Measurements from ENCODE around the gene RASGRP3. TPM values are rescaled to one million over a fixed set of nuclear protein-coding genes. Genes with fewer than 3 reads are reported as not detected.

The RASGRP3 gene
- polyA plus RNA-seq, 2 of the 4 experiments (the other 2 are of a cell fraction) = 1.5 to 1.7 TPM

- ChIA-PET POLR2A (no interaction called here), CTCF (interaction anchor here (2.9 kb wide), 1 partner anchor 105 kb away, joined by 17 read pairs; no protein-coding TSS in a partner anchor)
- H3K4me1 ChIP-seq = peaks cover 5% of the 10 kb centered on the region; the same call in 2 of the 3 replicates
- ATAC-seq = no peak
- TF ChIP-seq GATA3 (IDR thresholded peaks at IDR 0.05; ENCODE audit: borderline replicate concordance) (no peak), ZFP36 (IDR thresholded peaks at IDR 0.05; ENCODE audit: borderline replicate concordance, partially characterized antibody) (no peak), RFX5 (IDR thresholded peaks at IDR 0.05) (no peak), ZNF302 (CRISPR knock-in tag; IDR thresholded peaks at IDR 0.05) (no peak), HMGXB4 (CRISPR knock-in tag; IDR thresholded peaks at IDR 0.05; ENCODE audit: borderline replicate concordance) (no peak), CBX2 (IDR thresholded peaks at IDR 0.05; ENCODE audit: borderline replicate concordance, low read depth) (no peak), CHD4 (IDR thresholded peaks at IDR 0.05; ENCODE audit: borderline replicate concordance) (no peak), NPAS2 (CRISPR knock-in tag; IDR thresholded peaks at IDR 0.05; ENCODE audit: borderline replicate concordance) (no peak), HDAC2 (IDR thresholded peaks at IDR 0.05) (no peak), EHF (CRISPR knock-in tag; IDR thresholded peaks at IDR 0.05) (no peak), RAD21 (conservative IDR thresholded peaks at IDR 0.05 in 1 of 2, IDR thresholded peaks at IDR 0.05 in 1 of 2) (no peak), CBX8 (IDR thresholded peaks at IDR 0.05) (no peak), KDM1A (IDR thresholded peaks at IDR 0.05; ENCODE audit: low read depth) (no peak), ZC3H11A (IDR thresholded peaks at IDR 0.05) (no peak), CEBPB (IDR thresholded peaks at IDR 0.05) (no peak), RNF2 (IDR thresholded peaks at IDR 0.05; ENCODE audit: borderline replicate concordance, low read depth) (no peak), ESRRA (IDR thresholded peaks at IDR 0.05; ENCODE audit: borderline replicate concordance, low read length) (no peak), MYC (IDR thresholded peaks at IDR 0.05; ENCODE audit: borderline replicate concordance, low read length) (no peak), CHD2 (IDR thresholded peaks at IDR 0.05; ENCODE audit: low read length, partially characterized antibody) (no peak)
- FAIRE-seq = no peak
- no peak overlapping the region for H3K27ac ChIP-seq
- H3K4me3 ChIP-seq = no peak overlapping the region
- H3K4me2 ChIP-seq = no peak overlapping the region
- DNase-seq (ENCODE audit: low read depth in 1 of 2, low spot score in 1 of 2) = no peak
- no peaks in the 10 kb centered on the region for H3K9me3 ChIP-seq
- WGBS (ENCODE audit: missing lambda C conversion rate) = 81% methylated on average over 20 of the region's 20 CpGs
Observed at GRCh38 chr2:33477473-33478468, 1.3 kb downstream of the RASGRP3 start.

DNA sequence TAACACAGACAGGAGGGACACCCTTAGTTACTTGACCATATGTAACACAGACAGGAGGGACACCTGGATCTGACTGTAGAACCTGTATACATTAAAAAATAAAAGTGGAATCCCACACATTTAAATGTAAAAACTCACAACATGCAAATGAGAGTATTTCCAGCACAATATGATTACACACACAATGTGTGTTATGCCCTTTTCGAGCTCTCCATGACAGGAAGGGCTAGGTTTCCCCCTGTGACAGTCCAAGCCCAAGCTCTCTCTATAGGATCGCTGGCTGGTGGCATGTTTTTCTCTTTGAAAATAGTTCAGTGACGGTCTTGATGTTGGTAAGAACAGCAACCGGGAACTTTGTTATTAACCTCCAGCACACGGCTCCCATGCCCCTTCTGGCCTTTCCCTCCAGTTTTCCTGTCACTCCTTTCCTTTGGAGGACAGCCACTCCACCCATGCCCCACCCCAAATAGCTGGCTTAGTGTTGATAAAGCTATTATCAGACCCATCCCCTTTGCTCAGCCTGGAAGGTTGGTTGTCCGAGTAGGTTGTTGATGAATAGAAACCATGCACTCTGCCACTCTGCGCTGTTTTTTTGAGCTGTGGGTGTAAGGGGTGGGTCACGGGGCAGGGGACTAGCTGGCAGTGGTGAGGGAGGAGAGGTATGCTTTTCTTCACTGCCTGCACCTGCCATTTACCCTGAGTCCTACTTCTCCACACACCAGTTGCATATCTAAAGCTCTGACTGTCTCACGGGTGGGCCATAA lies 2.7 kb downstream of the RASGRP3 start:
- Histone ChIP-seq H3K9me3 (no peaks in the 10 kb centered on the region), H3K4me1 (peaks cover 5% of the 10 kb centered on the region; the same call in 2 of the 3 replicates), H3K27ac (no peak overlapping the region), H3K4me3 (no peak overlapping the region), H3K4me2 (no peak overlapping the region)
- no peak for FAIRE-seq
- CTCF ChIA-PET = interaction anchor here (2.2 kb wide), 1 partner anchor 13 kb away, joined by 5 read pairs; no protein-coding TSS in a partner anchor
- no peak for TF ChIP-seq KDM5A (IDR thresholded peaks at IDR 0.05)
- no peak for TF ChIP-seq CBX8 (IDR thresholded peaks at IDR 0.05)
- WGBS (ENCODE audit: missing lambda C conversion rate) = 67% methylated on average over 9 of the region's 9 CpGs
- POLR2A ChIA-PET = no interaction called here
- ATAC-seq = no peak
- no peak for DNase-seq (ENCODE audit: low read depth in 1 of 2, low spot score in 1 of 2)

- FAIRE-seq (no peak), DNase-seq (ENCODE audit: low read depth in 1 of 2, low spot score in 1 of 2) (no peak), ATAC-seq (no peak)
- 74% methylated on average over 2 of the region's 2 CpGs for WGBS (ENCODE audit: missing lambda C conversion rate)
- Histone ChIP-seq H3K4me3 (no peak overlapping the region), H3K4me2 (no peak overlapping the region), H3K9me3 (peaks cover 24% of the 10 kb centered on the region), H3K4me1 (no peaks in the 10 kb centered on the region), H3K27ac (no peak overlapping the region)
- ChIA-PET POLR2A (no interaction called here), CTCF (no interaction called here)
- TF ChIP-seq RCOR1 (IDR thresholded peaks at IDR 0.05; ENCODE audit: low read depth, low read length) (no peak), MAZ (IDR thresholded peaks at IDR 0.05; ENCODE audit: borderline replicate concordance, low read depth, low read length) (no peak), POLR2AphosphoS2 (conservative IDR thresholded peaks at IDR 0.05; ENCODE audit: low read length) (no peak), TFCP2L1 (CRISPR knock-in tag; IDR thresholded peaks at IDR 0.05) (no peak), PHF8 (IDR thresholded peaks at IDR 0.05; ENCODE audit: borderline replicate concordance, low read depth) (no peak), HEYL (CRISPR knock-in tag; IDR thresholded peaks at IDR 0.05) (no peak), ZFP36 (IDR thresholded peaks at IDR 0.05; ENCODE audit: borderline replicate concordance, partially characterized antibody) (no peak), BHLHE40 (IDR thresholded peaks at IDR 0.05; ENCODE audit: low read depth, low read length) (no peak)
- TF ChIP-seq, protein P1, sequence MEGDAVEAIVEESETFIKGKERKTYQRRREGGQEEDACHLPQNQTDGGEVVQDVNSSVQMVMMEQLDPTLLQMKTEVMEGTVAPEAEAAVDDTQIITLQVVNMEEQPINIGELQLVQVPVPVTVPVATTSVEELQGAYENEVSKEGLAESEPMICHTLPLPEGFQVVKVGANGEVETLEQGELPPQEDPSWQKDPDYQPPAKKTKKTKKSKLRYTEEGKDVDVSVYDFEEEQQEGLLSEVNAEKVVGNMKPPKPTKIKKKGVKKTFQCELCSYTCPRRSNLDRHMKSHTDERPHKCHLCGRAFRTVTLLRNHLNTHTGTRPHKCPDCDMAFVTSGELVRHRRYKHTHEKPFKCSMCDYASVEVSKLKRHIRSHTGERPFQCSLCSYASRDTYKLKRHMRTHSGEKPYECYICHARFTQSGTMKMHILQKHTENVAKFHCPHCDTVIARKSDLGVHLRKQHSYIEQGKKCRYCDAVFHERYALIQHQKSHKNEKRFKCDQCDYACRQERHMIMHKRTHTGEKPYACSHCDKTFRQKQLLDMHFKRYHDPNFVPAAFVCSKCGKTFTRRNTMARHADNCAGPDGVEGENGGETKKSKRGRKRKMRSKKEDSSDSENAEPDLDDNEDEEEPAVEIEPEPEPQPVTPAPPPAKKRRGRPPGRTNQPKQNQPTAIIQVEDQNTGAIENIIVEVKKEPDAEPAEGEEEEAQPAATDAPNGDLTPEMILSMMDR (IDR thresholded peaks at IDR 0.05) = no peak
- TF ChIP-seq, protein P2, sequence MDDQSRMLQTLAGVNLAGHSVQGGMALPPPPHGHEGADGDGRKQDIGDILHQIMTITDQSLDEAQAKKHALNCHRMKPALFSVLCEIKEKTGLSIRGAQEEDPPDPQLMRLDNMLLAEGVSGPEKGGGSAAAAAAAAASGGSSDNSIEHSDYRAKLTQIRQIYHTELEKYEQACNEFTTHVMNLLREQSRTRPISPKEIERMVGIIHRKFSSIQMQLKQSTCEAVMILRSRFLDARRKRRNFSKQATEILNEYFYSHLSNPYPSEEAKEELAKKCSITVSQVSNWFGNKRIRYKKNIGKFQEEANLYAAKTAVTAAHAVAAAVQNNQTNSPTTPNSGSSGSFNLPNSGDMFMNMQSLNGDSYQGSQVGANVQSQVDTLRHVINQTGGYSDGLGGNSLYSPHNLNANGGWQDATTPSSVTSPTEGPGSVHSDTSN (IDR thresholded peaks at IDR 0.05) = no peak
Observed at GRCh38 chr2:33482518-33482917, 6.1 kb downstream of the RASGRP3 start.
